NOMO-1 treated with DMSO at 0.1 percent for 48 hours (cell line): ENCODE measurements around the gene RASGEF1B.
"Not testable (repeated sequence)": the region's sequence is repeated elsewhere in the genome, so short reads cannot be mapped to it uniquely, and the experiment has no call there.

Source experiments
- DNase-seq: peaks from one replicate; lab custom pipeline; 2025; ENCODE audit not compliant: unreplicated experiment; lab: John Stamatoyannopoulos, UW

RASGEF1B gene

GRCh38 chr4:81498551-81499099 is 26.9 kb upstream of the RASGEF1B start:
- DNase-seq: no peak

GRCh38 chr4:81498046-81498445 is 26.3 kb upstream of the RASGEF1B start:
- no peak for DNase-seq

GRCh38 chr4:81495345-81495744 is 23.6 kb upstream of the RASGEF1B start:
- DNase-seq: no peak

- peak; percentile 80 for DNase-seq
These were observed 22.3 kb upstream of the RASGEF1B start for GRCh38 chr4:81494031-81494431.

GRCh38 chr4:81492606-81493230 is 21.0 kb upstream of the RASGEF1B start:
- DNase-seq: no peak

GRCh38 chr4:81491943-81492342 is 20.2 kb upstream of the RASGEF1B start:
- DNase-seq: peak; percentile 95

- DNase-seq: no peak
These were observed 18.9 kb upstream of the RASGEF1B start for GRCh38 chr4:81490403-81491160.

- no peak for DNase-seq
These were observed 14.8 kb upstream of the RASGEF1B start for GRCh38 chr4:81486502-81486901.

GRCh38 chr4:81485310-81485980 is 13.7 kb upstream of the RASGEF1B start:
- no peak for DNase-seq

GRCh38 chr4:81482326-81482725 is 10.6 kb upstream of the RASGEF1B start:
- peak; percentile 12 for DNase-seq

GRCh38 chr4:81481151-81481550 is 9.4 kb upstream of the RASGEF1B start:
- no peak for DNase-seq

GRCh38 chr4:81479573-81479972 is 7.9 kb upstream of the RASGEF1B start:
- not testable (repeated sequence) for DNase-seq

- not testable (repeated sequence) for DNase-seq
These were observed 1.9 kb upstream of the RASGEF1B start for GRCh38 chr4:81473331-81474265.

GRCh38 chr4:81472281-81473182 is 825 bp upstream of the RASGEF1B start:
- peak; percentile 76 for DNase-seq

GRCh38 chr4:81471298-81471587 is 464 bp downstream of the RASGEF1B start:
- no peak for DNase-seq

- DNase-seq: no peak
These were observed 1.0 kb downstream of the RASGEF1B start for GRCh38 chr4:81470456-81471297.

GRCh38 chr4:81469781-81470455 is 1.8 kb downstream of the RASGEF1B start:
- no peak for DNase-seq

- no peak for DNase-seq
These were observed 3.0 kb downstream of the RASGEF1B start for GRCh38 chr4:81468678-81469077.

- DNase-seq: no peak
These were observed 4.1 kb downstream of the RASGEF1B start for GRCh38 chr4:81467672-81467964.
